C4-2B (cell line): ENCODE results near the gene BHLHA15.

Experiments
- CTCF ChIP-seq: fragments of 450-650 bp; conservative IDR thresholded peaks from 2 replicates; pipeline ENCODE4 v1.5.1; 2017; ENCODE audit warnings: mild to moderate bottlenecking
- ZFX ChIP-seq: fragments of 450-650 bp; IDR thresholded peaks from 2 replicates; pipeline ENCODE4 v1.6.1; 2017

GRCh38 chr7:98193474-98194180, 17.6 kb upstream of the BHLHA15 start:
- TF ChIP-seq CTCF (no peak), ZFX (no peak)
